Trophoblast cell (in vitro differentiated cells and primary cell): ENCODE measurements around the gene CST6.

Experiments
- DNase-seq, 2 donors: peaks; one replicate each; pipeline ENCODE4 v3.0.0-alpha.2; 2016
- H2AFZ ChIP-seq: 2 replicates; pipeline ENCODE4 v1.6.1; 2013; ENCODE audit warnings: low read length, moderate library complexity, mild to moderate bottlenecking; ENCODE audit not compliant: insufficient read depth, poor library complexity
- H2AK5ac ChIP-seq: 2 replicates; pipeline ENCODE4 v1.6.1; 2013; ENCODE audit warnings: mild to moderate bottlenecking, low read length
- H2BK120ac ChIP-seq: 2 replicates; pipeline ENCODE4 v1.6.1; 2013; ENCODE audit warnings: low read length, mild to moderate bottlenecking, moderate library complexity; ENCODE audit not compliant: insufficient read depth, poor library complexity
- H2BK12ac ChIP-seq: 2 replicates; pipeline ENCODE4 v1.6.1; 2013; ENCODE audit warnings: mild to moderate bottlenecking, low read length, moderate library complexity
- H2BK5ac ChIP-seq: 2 replicates; pipeline ENCODE4 v1.6.1; 2013; ENCODE audit warnings: low read length, low read depth, moderate library complexity, mild to moderate bottlenecking; ENCODE audit not compliant: poor library complexity
- H3K14ac ChIP-seq: 2 replicates; pipeline ENCODE4 v1.6.1; 2013; ENCODE audit warnings: mild to moderate bottlenecking, low read length
- H3K18ac ChIP-seq: 2 replicates; pipeline ENCODE4 v1.6.1; 2013; ENCODE audit warnings: mild to moderate bottlenecking, low read length
- H3K23ac ChIP-seq: 2 replicates; pipeline ENCODE4 v1.6.1; 2013; ENCODE audit warnings: low read length
- H3K27ac ChIP-seq: 2 replicates; pipeline ENCODE4 v1.5.1; 2013; ENCODE audit warnings: low read depth, mild to moderate bottlenecking, inconsistent platforms, low read length, moderate library complexity
- H3K27me3 ChIP-seq: 2 replicates; pipeline ENCODE4 v1.6.1; 2013; ENCODE audit warnings: inconsistent platforms, mild to moderate bottlenecking, low read length, moderate library complexity; ENCODE audit not compliant: insufficient read depth
- H3K36me3 ChIP-seq, 2 experiments: 1 replicate in 1 of 2; 2 replicates in 1 of 2; pipeline ENCODE4 v1.6.1; 2013; ENCODE audit warnings: low read length in 2 of 2, mild to moderate bottlenecking in 2 of 2, moderate library complexity in 1 of 2; ENCODE audit not compliant: insufficient read depth in 2 of 2, control insufficient read depth in 1 of 2
- H3K4ac ChIP-seq: 2 replicates; pipeline ENCODE4 v1.6.1; 2013; ENCODE audit warnings: low read depth, mild to moderate bottlenecking, low read length, moderate library complexity
- H3K4me1 ChIP-seq, 2 experiments: 1 replicate in 1 of 2; 2 replicates in 1 of 2; pipeline ENCODE4 v1.6.1; 2013; ENCODE audit warnings: low read length in 2 of 2, mild to moderate bottlenecking in 2 of 2, moderate library complexity in 1 of 2; ENCODE audit not compliant: insufficient read depth in 2 of 2, control insufficient read depth in 1 of 2
- H3K4me2 ChIP-seq: 2 replicates; pipeline ENCODE4 v1.6.1; 2013; ENCODE audit warnings: inconsistent platforms, mild to moderate bottlenecking, low read length, moderate library complexity
- H3K4me3 ChIP-seq: 2 replicates; pipeline ENCODE4 v1.5.1; 2013; ENCODE audit warnings: mild to moderate bottlenecking, low read depth, low read length, inconsistent platforms
- H3K79me1 ChIP-seq: one replicate; pipeline ENCODE4 v1.6.1; 2013; ENCODE audit warnings: low read length
- H3K79me2 ChIP-seq: 2 replicates; pipeline ENCODE4 v1.6.1; 2013; ENCODE audit warnings: low read length, mild to moderate bottlenecking; ENCODE audit not compliant: control insufficient read depth, insufficient read depth, poor library complexity
- H3K9ac ChIP-seq: 2 replicates; pipeline ENCODE4 v1.6.1; 2013; ENCODE audit warnings: mild to moderate bottlenecking, low read length
- H3K9me3 ChIP-seq: 2 replicates; pipeline ENCODE4 v1.6.1; 2013; ENCODE audit warnings: low read depth, mild to moderate bottlenecking, control low read depth, inconsistent platforms, low read length; ENCODE audit not compliant: insufficient read depth
- H4K12ac ChIP-seq: 2 replicates; pipeline ENCODE4 v1.6.1; 2013; ENCODE audit warnings: low read depth, mild to moderate bottlenecking, low read length, moderate library complexity
- H4K8ac ChIP-seq: 2 replicates; pipeline ENCODE4 v1.6.1; 2013; ENCODE audit warnings: low read depth, mild to moderate bottlenecking, low read length, moderate library complexity
- H4K91ac ChIP-seq: one replicate; pipeline ENCODE4 v1.6.1; 2013; ENCODE audit warnings: low read depth, mild to moderate bottlenecking, low read length, moderate library complexity
- WGBS: extraction: QIAGEN DNeasy Blood & Tissue Kit; methylation state at CpG from one replicate; pipeline ENCODE4 v1.1.7; 2013; ENCODE audit warnings: missing lambda C conversion rate; ENCODE audit not compliant: insufficient read length, insufficient coverage; ENCODE audit errors: extremely low coverage; 5-methylcytosine and 5-hydroxymethylcytosine counted together

Gene CST6

DNA sequence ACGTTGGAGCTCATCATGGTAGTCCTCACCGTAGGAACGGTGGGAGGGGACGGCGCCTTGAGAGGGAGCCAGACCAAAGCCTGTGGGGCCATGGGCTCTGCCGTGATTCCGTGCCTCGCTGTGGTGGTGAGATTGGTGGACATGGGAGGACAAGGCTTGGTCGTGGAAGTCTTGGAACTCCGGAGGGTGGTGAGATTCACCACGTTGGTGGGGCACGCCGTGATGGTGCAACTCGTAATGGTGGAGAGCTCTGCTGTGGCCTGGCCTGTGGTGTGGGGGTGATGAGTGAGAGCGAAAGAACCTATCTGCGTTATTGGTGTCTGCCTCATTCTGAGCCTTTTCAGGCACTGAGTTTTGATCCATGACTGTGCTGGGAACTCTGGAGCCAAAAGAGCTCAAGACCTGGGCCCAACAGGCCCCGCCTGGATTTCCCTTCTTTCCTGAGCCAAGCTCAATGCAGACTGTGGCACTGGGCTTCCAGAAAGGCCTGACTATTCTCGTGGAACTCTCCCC lies 14.3 kb downstream of the CST6 start, which contains the start of gene CATSPER1:
Gene CATSPER1, minus strand, starts transcription at position 463 of the 513 bp plus-strand sequence. Its CDS starts 100 bp downstream, at position 363.
- Histone ChIP-seq H3K4ac (no peak within 1 kb of the TSS), H2AK5ac (no peak within 1 kb of the TSS), H3K79me1 (no peaks in the 10 kb centered on the region), H3K4me1 (no peaks in the 10 kb centered on the region), H3K4me3 (no peak within 1 kb of the TSS), H3K27me3 (no peaks in the 10 kb centered on the region), H4K12ac (no peak within 1 kb of the TSS), H3K14ac (no peak within 1 kb of the TSS), H3K18ac (no peak within 1 kb of the TSS), H2AFZ (no peak within 1 kb of the TSS), H3K9me3 (peaks cover 7% of the 10 kb centered on the region), H2BK12ac (no peak within 1 kb of the TSS), H3K36me3 (no peaks in the 10 kb centered on the region), H3K27ac (no peak within 1 kb of the TSS), H3K9ac (no peak within 1 kb of the TSS), H2BK5ac (no peak within 1 kb of the TSS), H3K23ac (no peak within 1 kb of the TSS), H3K4me2 (no peak within 1 kb of the TSS), H3K79me2 (no peaks in the 10 kb centered on the region), H4K8ac (no peak within 1 kb of the TSS), H2BK120ac (no peak within 1 kb of the TSS), H4K91ac (no peak within 1 kb of the TSS)
- WGBS = no CpG with 5 or more reads among the region's 18 CpGs
- DNase-seq = no peak

DNA sequence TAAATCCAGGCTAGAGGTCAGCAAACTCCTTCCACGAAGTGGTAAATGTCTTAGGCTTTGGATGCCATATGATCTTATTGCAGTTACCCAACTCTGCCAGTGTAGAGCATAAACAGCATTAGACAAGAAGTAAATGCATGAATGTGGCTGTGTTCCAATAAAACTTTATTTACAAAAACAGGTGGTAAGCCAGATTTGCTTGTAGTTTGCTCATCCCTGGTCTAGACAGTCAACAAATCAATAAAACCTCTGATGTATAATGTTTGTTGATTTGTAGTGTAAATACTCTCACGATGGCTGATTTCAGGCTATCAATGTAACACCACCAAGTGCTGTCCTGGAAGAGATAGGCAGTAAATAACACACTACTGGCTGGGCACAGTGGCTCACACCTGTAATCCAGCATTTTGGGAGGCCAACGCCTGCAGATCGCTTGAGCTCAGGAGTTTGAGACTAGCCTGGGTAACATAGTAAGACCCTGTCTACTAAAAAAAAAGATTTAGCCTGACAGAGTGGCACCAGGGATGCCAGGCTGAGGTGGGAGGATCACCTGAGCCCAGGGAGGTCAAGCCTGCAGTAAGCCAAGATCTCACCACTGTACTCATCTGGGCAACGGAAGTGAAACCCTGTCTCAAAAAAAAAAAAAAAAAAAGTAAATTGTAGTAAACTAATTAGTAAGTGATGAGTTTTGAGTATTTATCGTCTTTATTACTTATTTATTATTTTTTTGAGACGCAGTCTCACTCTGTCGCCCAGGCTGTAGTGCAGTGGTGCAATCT lies 21.3 kb downstream of the CST6 start:
- no peak overlapping the region for H2AK5ac ChIP-seq
- H3K27ac ChIP-seq = no peak overlapping the region
- no peaks in the 10 kb centered on the region for H3K4me1 ChIP-seq
- no CpG with 5 or more reads among the region's 8 CpGs for WGBS
- H2AFZ ChIP-seq = no peak overlapping the region
- no peaks in the 10 kb centered on the region for H3K79me2 ChIP-seq
- H3K9ac ChIP-seq = no peak overlapping the region
- no peak overlapping the region for H3K23ac ChIP-seq
- H3K9me3 ChIP-seq = peaks cover 11% of the 10 kb centered on the region
- H4K8ac ChIP-seq = no peak overlapping the region
- DNase-seq = no peak
- H4K12ac ChIP-seq = no peak overlapping the region
- no peak overlapping the region for H3K18ac ChIP-seq
- H3K27me3 ChIP-seq = no peaks in the 10 kb centered on the region
- no peak overlapping the region for H3K4ac ChIP-seq
- H2BK12ac ChIP-seq = no peak overlapping the region
- H2BK120ac ChIP-seq = no peak overlapping the region
- no peak overlapping the region for H2BK5ac ChIP-seq
- no peak overlapping the region for H3K4me3 ChIP-seq
- H4K91ac ChIP-seq = no peak overlapping the region
- no peaks in the 10 kb centered on the region for H3K79me1 ChIP-seq
- no peak overlapping the region for H3K4me2 ChIP-seq
- H3K36me3 ChIP-seq = no peaks in the 10 kb centered on the region
- H3K14ac ChIP-seq = no peak overlapping the region

DNA sequence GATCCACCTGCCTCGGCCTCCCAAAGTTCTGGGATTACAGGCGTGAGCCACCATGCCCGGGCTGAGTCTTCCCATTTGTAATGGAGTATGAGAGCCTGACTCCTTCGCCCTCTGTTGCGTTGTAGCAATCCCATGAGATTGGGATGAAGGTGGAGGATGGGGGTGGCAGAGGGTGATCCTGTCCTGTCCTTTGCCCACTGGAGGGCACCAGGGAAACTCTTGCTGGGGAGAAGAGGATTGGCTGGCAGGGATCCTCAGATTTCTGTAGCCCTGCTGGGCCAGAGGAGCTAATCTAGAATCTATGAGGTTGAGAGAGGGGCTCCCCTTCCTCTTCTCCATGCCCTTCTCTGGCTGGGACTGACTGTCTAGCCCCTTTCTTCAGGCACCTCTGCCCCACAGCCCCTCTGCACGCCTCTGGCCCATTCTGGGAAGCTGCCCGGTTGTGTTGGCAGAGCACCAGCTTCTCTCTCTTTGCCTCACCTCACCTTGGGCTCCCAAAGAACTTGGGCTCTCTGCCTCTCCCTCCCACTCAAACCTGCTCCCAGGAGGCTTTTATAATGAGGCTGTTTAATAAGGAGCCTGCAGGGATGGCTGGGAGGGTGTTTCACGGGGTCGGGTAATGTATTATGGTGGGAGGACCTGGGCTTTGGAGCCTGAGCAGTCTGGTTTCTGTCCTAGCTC lies 24.0 kb downstream of the CST6 start:
- no peak overlapping the region for H2AK5ac ChIP-seq
- H3K4me1 ChIP-seq = no peaks in the 10 kb centered on the region
- no peak overlapping the region for H2AFZ ChIP-seq
- DNase-seq = no peak
- H3K9me3 ChIP-seq = peaks cover 11% of the 10 kb centered on the region
- H3K79me2 ChIP-seq = no peaks in the 10 kb centered on the region
- no peak overlapping the region for H4K91ac ChIP-seq
- no peak overlapping the region for H3K27ac ChIP-seq
- no peak overlapping the region for H4K8ac ChIP-seq
- H4K12ac ChIP-seq = no peak overlapping the region
- H3K36me3 ChIP-seq = no peaks in the 10 kb centered on the region
- H2BK12ac ChIP-seq = no peak overlapping the region
- WGBS = no CpG with 5 or more reads among the region's 9 CpGs
- no peaks in the 10 kb centered on the region for H3K27me3 ChIP-seq
- H3K18ac ChIP-seq = no peak overlapping the region
- H3K23ac ChIP-seq = no peak overlapping the region
- no peak overlapping the region for H2BK5ac ChIP-seq
- H2BK120ac ChIP-seq = no peak overlapping the region
- no peak overlapping the region for H3K4me2 ChIP-seq
- no peaks in the 10 kb centered on the region for H3K79me1 ChIP-seq
- H3K14ac ChIP-seq = no peak overlapping the region
- no peak overlapping the region for H3K4ac ChIP-seq
- no peak overlapping the region for H3K9ac ChIP-seq
- no peak overlapping the region for H3K4me3 ChIP-seq

DNA sequence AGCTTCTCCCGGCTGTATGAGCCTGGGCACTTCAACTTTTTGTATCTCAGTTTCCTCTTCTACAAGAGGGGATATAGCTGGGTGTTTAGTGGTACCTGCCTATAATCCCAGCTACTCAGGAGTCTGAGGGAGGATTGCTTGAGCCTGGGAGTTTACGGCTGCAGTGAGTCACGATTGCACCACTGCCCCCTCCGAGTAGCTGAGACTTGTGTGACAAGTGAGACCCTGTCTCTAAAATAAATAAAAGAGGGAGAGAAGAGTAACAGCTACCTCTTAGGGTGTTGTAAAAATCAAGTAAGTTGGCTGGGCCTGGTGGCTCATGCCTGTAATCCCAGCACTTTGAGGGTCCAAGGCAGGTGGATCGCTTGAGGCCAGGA lies 24.5 kb downstream of the CST6 start:
- Histone ChIP-seq H2BK5ac (no peak overlapping the region), H3K4me1 (no peaks in the 10 kb centered on the region), H3K9ac (no peak overlapping the region), H3K4me2 (no peak overlapping the region), H3K27ac (no peak overlapping the region), H3K18ac (no peak overlapping the region), H3K4me3 (no peak overlapping the region), H2BK12ac (no peak overlapping the region), H2AK5ac (no peak overlapping the region), H3K79me1 (no peaks in the 10 kb centered on the region), H3K14ac (no peak overlapping the region), H3K36me3 (no peaks in the 10 kb centered on the region), H3K23ac (no peak overlapping the region), H4K8ac (no peak overlapping the region), H2BK120ac (no peak overlapping the region), H3K4ac (no peak overlapping the region), H3K9me3 (peaks cover 11% of the 10 kb centered on the region), H2AFZ (no peak overlapping the region), H3K27me3 (no peaks in the 10 kb centered on the region), H4K12ac (no peak overlapping the region), H3K79me2 (no peaks in the 10 kb centered on the region), H4K91ac (no peak overlapping the region)
- no peak for DNase-seq
- WGBS = no CpG with 5 or more reads among the region's 5 CpGs
